ENCODE measurements around the gene TNFRSF8.
"Not testable (repeated sequence)": the region's sequence is repeated elsewhere in the genome, so short reads cannot be mapped to it uniquely, and the experiment has no call there.

Gene TNFRSF8

DNA sequence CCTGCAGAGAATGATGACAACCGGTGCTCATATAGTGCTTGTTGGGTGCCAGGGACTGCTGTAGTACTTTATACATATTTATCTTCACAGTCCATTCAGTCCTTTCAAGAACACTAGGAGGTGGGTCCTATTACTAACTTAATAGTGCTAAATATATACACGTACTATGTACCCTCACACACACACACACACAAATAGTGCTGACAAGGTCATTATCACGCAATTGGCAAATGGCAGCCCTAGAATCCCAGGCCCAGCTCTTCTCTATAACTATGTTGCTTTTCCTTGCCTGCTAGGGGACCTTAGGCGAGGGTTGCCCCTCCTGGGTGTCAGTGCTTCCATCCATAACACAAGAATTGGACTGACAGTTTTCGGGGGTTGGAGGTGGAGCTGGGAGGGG, 33.5 kb downstream of the TNFRSF8 start:
- in situ Hi-C loops (cut with HindIII; ENCODE audit: low sequenced_read_pairs) = no loop called here
- DNase-seq (ENCODE audit: low read depth) = no peak
- H3K4me3 ChIP-seq (ENCODE audit: low read depth, low read length) = no peak overlapping the region
- TF ChIP-seq, protein P1, sequence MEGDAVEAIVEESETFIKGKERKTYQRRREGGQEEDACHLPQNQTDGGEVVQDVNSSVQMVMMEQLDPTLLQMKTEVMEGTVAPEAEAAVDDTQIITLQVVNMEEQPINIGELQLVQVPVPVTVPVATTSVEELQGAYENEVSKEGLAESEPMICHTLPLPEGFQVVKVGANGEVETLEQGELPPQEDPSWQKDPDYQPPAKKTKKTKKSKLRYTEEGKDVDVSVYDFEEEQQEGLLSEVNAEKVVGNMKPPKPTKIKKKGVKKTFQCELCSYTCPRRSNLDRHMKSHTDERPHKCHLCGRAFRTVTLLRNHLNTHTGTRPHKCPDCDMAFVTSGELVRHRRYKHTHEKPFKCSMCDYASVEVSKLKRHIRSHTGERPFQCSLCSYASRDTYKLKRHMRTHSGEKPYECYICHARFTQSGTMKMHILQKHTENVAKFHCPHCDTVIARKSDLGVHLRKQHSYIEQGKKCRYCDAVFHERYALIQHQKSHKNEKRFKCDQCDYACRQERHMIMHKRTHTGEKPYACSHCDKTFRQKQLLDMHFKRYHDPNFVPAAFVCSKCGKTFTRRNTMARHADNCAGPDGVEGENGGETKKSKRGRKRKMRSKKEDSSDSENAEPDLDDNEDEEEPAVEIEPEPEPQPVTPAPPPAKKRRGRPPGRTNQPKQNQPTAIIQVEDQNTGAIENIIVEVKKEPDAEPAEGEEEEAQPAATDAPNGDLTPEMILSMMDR (IDR thresholded peaks at IDR 0.05; ENCODE audit: low read depth, low read length, missing control alignments) = no peak

DNA sequence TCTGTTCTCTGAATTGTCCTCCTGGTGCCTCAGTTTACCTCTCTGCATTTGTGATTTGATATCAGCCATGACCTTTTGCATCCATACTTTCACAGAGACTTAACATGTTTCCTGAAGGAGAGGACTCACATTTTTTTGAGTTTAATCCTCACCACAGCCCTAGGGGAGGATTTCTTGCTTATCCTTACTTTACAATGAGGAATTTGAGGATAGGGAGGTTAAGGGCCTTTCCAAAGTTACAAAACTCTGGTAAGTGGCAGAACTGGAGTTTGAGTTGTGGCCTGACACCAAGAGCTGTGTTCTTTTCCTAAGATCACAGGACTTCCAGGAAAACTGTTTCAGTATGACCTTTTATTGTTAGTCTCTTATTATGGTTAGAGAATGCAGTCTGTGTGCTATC, 34.2 kb downstream of the TNFRSF8 start:
- in situ Hi-C loops (cut with HindIII; ENCODE audit: low sequenced_read_pairs) = no loop called here
- TF ChIP-seq, protein P1 (IDR thresholded peaks at IDR 0.05; ENCODE audit: low read depth, low read length, missing control alignments) = no peak
- no peak for DNase-seq (ENCODE audit: low read depth)
- H3K4me3 ChIP-seq (ENCODE audit: low read depth, low read length) = no peak overlapping the region

DNA sequence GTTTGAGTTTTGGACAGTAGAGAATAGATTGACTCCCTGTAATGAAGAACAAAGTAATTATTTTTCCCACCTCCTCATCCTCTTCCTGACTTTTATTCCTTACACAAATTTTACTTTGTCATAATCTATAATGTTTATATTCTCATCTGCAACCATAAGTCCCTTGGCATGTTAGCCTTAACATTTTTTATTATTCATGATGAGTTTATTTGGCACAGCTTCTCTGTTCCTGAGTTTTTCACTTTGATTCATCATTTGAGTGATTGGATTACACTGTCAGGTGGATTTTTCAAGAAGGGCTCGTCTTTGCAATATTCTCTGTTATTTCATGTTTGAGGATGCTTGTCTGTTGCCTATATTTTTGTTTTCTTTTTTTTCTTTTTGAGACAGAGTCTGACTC, 35.7 kb downstream of the TNFRSF8 start:
- in situ Hi-C loops (cut with HindIII; ENCODE audit: low sequenced_read_pairs) = no loop called here
- DNase-seq (ENCODE audit: low read depth) = no peak
- H3K4me3 ChIP-seq (ENCODE audit: low read depth, low read length) = no peak overlapping the region
- TF ChIP-seq, protein P1 (IDR thresholded peaks at IDR 0.05; ENCODE audit: low read depth, low read length, missing control alignments) = no peak

DNA sequence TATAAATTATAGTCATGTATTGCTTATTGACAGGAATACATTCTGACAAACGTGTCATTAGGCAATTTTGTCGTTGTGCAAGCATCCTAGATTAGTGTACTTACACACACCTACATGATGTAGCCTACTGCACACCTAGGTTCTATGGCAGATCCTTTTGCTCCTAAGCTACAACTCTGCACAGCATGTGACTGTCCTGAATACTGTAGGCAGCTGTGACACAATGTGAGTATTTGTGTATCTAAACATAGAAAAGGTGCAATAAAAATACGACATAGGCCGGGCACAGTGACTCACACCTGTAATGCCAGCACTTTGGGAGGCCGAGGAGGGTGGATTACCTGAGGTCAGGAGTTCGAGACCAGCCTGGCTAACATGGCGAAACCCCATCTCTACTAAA, 36.5 kb downstream of the TNFRSF8 start:
- no peak overlapping the region for H3K4me3 ChIP-seq (ENCODE audit: low read depth, low read length)
- no peak for DNase-seq (ENCODE audit: low read depth)
- TF ChIP-seq, protein P1 (IDR thresholded peaks at IDR 0.05; ENCODE audit: low read depth, low read length, missing control alignments) = no peak
- in situ Hi-C loops (cut with HindIII; ENCODE audit: low sequenced_read_pairs) = no loop called here

DNA sequence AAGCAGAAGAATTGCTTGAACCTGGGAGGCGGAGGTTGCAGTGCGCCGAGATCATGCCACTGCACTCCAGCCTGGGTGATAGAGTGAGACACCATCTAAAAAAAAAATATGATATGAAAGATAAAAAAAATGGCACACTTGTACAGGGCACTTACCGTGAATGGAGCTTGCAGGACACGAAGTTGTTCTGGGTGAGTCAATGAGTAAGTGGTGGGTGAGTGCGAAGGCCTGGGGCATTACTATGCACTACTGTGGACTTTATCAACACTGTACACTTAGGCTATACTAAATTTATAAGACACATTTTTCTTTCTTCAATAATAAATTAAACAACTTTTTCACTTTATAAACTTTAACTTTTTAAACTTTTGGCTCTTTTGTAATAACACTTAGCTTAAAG, 37.0 kb downstream of the TNFRSF8 start:
- no peak overlapping the region for H3K4me3 ChIP-seq (ENCODE audit: low read depth, low read length)
- no peak for DNase-seq (ENCODE audit: low read depth)
- in situ Hi-C loops (cut with HindIII; ENCODE audit: low sequenced_read_pairs) = no loop called here
- TF ChIP-seq, protein P1 (IDR thresholded peaks at IDR 0.05; ENCODE audit: low read depth, low read length, missing control alignments) = no peak

DNA sequence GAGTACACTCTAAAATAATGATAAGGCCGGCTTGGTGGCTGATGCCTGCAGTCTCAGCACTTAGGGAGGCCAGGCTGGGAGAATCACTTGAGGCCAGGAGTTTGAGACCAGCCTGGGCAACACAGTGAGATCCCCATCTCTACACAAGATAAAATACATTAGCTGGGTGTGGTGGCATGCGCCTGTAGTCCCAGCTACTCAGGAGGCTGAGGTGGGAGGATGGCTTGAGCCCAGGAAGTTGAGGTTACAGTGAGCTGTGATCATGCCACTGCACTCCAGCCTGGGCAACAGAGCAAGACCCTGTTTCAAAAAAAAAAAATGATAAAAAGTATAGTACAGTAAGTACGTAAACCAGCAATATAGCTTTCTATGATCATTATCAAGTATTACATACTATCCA, 38.0 kb downstream of the TNFRSF8 start:
- in situ Hi-C loops (cut with HindIII; ENCODE audit: low sequenced_read_pairs); H3K4me3 ChIP-seq (ENCODE audit: low read depth, low read length); DNase-seq (ENCODE audit: low read depth): not testable (repeated sequence)

DNA sequence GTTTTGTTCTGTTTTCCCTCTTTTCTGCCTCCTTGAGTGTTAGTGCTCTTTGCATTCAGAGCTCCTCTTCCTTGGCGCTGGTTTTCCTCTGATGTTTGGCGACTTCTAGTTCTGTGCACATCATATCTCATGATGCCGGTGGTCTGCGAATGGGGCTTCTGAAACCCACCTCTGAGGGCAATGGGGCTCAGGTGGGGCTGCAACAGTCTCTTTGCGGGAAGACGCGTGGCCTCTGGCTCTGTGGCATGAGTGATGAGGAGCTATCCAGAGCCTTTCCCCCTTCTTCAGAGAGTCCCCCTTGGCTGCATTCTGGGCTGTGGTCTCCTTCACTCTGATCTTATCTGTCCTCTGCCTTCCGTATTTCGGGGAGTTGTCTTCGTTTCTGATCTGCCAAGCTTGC, 39.0 kb downstream of the TNFRSF8 start:
- no peak for DNase-seq (ENCODE audit: low read depth)
- in situ Hi-C loops (cut with HindIII; ENCODE audit: low sequenced_read_pairs) = no loop called here
- TF ChIP-seq, protein P1 (IDR thresholded peaks at IDR 0.05; ENCODE audit: low read depth, low read length, missing control alignments) = no peak
- H3K4me3 ChIP-seq (ENCODE audit: low read depth, low read length) = no peak overlapping the region
